H1 (cell line): Measurements from ENCODE around the gene HTR1B.

Experiments used
- CHD1 ChIP-seq: IDR thresholded peaks from 2 replicates; pipeline ENCODE4 v1.6.1; 2012; ENCODE audit warnings: low read depth, low read length, improper control_type of control experiment
- CREB1 ChIP-seq: IDR thresholded peaks from 2 replicates; pipeline ENCODE4 v1.6.1; 2012; ENCODE audit warnings: inconsistent platforms
- EP300 ChIP-seq, 2 experiments: IDR thresholded peaks; 1 replicate in 1 of 2; 2 replicates in 1 of 2; pipeline ENCODE4 v1.6.1; 2011 to 2012; ENCODE audit warnings: low read depth in 2 of 2, low read length in 2 of 2, mild to moderate bottlenecking in 2 of 2, borderline replicate concordance in 1 of 2, inconsistent platforms in 1 of 2, moderate library complexity in 1 of 2
- EZH2 ChIP-seq: fragments of 200-600 bp; sonication (generic); IDR thresholded peaks from 2 replicates; pipeline ENCODE4 v1.7.1; 2012; ENCODE audit warnings: low read depth, mild to moderate bottlenecking, moderate library complexity, low read length, inconsistent platforms; ENCODE audit not compliant: severe bottlenecking
- MAFK ChIP-seq: IDR thresholded peaks from 2 replicates; pipeline ENCODE4 v1.6.1; 2012; ENCODE audit warnings: low read depth, mild to moderate bottlenecking, improper control_type of control experiment, low read length
- NRF1 ChIP-seq: IDR thresholded peaks from 2 replicates; pipeline ENCODE4 v1.6.1; 2011; ENCODE audit warnings: mild to moderate bottlenecking, low read depth, low read length, improper control_type of control experiment
- TBP ChIP-seq: IDR thresholded peaks from 2 replicates; pipeline ENCODE4 v1.6.1; 2011; ENCODE audit warnings: low read depth, low read length, improper control_type of control experiment
- YY1 ChIP-seq: IDR thresholded peaks from 2 replicates; pipeline ENCODE4 v1.6.1; 2011; ENCODE audit warnings: low read depth, mild to moderate bottlenecking, low read length
- ZNF274 ChIP-seq: IDR thresholded peaks from 2 replicates; pipeline ENCODE4 v1.7.0; 2012; ENCODE audit warnings: low read length, borderline replicate concordance; ENCODE audit errors: extremely low read depth
- TF ChIP-seq, protein P1 (sequence below), 3 experiments: IDR thresholded peaks; 1 replicate in 2 of 3; 2 replicates in 1 of 3; pipeline versions ENCODE4 v1.5.1 to v1.6.1; 2011; ENCODE audit warnings: low read length in 3 of 3, mild to moderate bottlenecking in 3 of 3, inconsistent platforms in 2 of 3, low read depth in 1 of 3, moderate library complexity in 1 of 3; ENCODE audit not compliant: insufficient read depth in 1 of 3; ENCODE audit errors: control extremely low read depth in 1 of 3
- TF ChIP-seq, protein P2 (sequence below): IDR thresholded peaks from 2 replicates; pipeline ENCODE4 v1.6.1; 2012; ENCODE audit warnings: inconsistent platforms

DNA sequence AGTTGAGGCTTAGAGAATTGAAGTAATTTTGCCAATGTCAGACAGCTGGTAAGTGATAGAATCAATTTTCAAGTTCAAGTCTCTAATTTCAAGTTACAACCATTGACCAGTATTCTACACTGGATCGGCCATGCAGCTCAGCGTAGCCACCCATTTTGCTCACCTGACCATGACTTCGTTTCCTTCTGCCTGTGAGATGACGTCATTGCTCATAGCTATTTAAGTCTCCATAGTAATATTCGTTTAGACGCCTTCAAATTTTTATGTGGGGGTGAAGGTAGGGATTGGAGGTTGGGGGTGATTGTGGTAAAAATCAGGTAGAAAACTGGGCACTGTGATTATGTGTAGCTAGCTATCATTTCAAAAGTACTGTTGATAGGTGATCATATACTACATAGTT, 5.6 kb upstream of the HTR1B start:
- TF ChIP-seq MAFK (no peak), NRF1 (no peak), TBP (no peak), EP300 (IDR thresholded peaks at IDR 0.05; ENCODE audit: borderline replicate concordance in 1 of 2, low read depth in 2 of 2, low read length in 2 of 2) (no peak), EZH2 (no peak), YY1 (no peak), ZNF274 (no peak), CREB1 (no peak), CHD1 (no peak)
- TF ChIP-seq, protein P1, sequence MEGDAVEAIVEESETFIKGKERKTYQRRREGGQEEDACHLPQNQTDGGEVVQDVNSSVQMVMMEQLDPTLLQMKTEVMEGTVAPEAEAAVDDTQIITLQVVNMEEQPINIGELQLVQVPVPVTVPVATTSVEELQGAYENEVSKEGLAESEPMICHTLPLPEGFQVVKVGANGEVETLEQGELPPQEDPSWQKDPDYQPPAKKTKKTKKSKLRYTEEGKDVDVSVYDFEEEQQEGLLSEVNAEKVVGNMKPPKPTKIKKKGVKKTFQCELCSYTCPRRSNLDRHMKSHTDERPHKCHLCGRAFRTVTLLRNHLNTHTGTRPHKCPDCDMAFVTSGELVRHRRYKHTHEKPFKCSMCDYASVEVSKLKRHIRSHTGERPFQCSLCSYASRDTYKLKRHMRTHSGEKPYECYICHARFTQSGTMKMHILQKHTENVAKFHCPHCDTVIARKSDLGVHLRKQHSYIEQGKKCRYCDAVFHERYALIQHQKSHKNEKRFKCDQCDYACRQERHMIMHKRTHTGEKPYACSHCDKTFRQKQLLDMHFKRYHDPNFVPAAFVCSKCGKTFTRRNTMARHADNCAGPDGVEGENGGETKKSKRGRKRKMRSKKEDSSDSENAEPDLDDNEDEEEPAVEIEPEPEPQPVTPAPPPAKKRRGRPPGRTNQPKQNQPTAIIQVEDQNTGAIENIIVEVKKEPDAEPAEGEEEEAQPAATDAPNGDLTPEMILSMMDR (IDR thresholded peaks at IDR 0.05; ENCODE audit: control extremely low read depth in 1 of 3, insufficient read depth in 1 of 3, low read depth in 1 of 3, low read length in 3 of 3), result no peak
- TF ChIP-seq, protein P2, sequence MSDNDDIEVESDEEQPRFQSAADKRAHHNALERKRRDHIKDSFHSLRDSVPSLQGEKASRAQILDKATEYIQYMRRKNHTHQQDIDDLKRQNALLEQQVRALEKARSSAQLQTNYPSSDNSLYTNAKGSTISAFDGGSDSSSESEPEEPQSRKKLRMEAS, result no peak
